ENCODE measurements around the gene GSAP. TPM values are rescaled to one million over a fixed set of nuclear protein-coding genes. Genes with fewer than 3 reads are reported as not detected.

GSAP gene
- total and polyA plus RNA-seq, 8 donors = 34.1 to 60.1 (median 45.7) TPM

GRCh38 chr7:77399816-77400215 lies 16.3 kb downstream of the GSAP start:
- Histone ChIP-seq H3K9me3 (no peaks in the 10 kb centered on the region), H3K4me3 (no peak overlapping the region), H3K4me1 (peaks cover 7 to 45% of the 10 kb centered on the region in 2 donors), H3K27ac (peak overlapping the region in 1 of 2 donors; percentile 45), H3K27me3 (no peaks in the 10 kb centered on the region), H3K36me3 (peaks cover 0 to 20% of the 10 kb centered on the region in 2 donors)
- no peak for DNase-seq
- ATAC-seq = peak; percentile 12
- intact Hi-C loops (cut with DNase I) = no loop called here
- TF ChIP-seq CTCF (IDR thresholded peaks at IDR 0.05) = no peak

- no peak overlapping the region for H3K4me3 ChIP-seq
- peaks cover 0 to 43% of the 10 kb centered on the region in 2 donors for H3K36me3 ChIP-seq
- no peaks in the 10 kb centered on the region for H3K9me3 ChIP-seq
- H3K27ac ChIP-seq = no peak overlapping the region
- intact Hi-C loops (cut with DNase I) = no loop called here
- no peak for ATAC-seq
- TF ChIP-seq CTCF (IDR thresholded peaks at IDR 0.05) = no peak
- H3K4me1 ChIP-seq = peaks cover 7 to 31% of the 10 kb centered on the region in 2 donors
- DNase-seq = no peak
- H3K27me3 ChIP-seq = no peaks in the 10 kb centered on the region
These were observed 19.1 kb downstream of the GSAP start for GRCh38 chr7:77396894-77397547.

DNA sequence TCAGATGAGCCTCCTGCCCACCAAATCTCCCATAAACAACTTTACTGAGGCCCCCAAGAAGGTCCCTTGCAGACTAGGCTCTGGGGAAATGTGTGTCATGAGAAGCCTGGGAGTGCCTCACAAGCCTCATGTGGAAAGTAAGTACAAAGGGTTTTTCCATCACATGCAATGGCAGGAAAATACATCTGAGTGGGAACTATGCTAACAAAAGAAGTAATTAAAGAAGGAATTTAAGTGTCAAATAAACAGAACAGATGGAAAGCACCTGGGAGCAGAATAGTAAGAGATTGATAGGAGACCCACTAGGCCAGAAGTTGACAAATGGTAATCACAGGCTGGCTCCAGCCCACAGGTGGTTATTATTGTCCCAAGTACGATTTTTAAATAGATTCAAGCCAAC lies 20.5 kb downstream of the GSAP start:
- no peak overlapping the region for H3K4me3 ChIP-seq
- intact Hi-C loops (cut with DNase I) = no loop called here
- peaks cover 0 to 44% of the 10 kb centered on the region in 2 donors for H3K36me3 ChIP-seq
- ATAC-seq = peak; percentile 68
- no peaks in the 10 kb centered on the region for H3K27me3 ChIP-seq
- no peak for TF ChIP-seq CTCF (IDR thresholded peaks at IDR 0.05)
- H3K9me3 ChIP-seq = no peaks in the 10 kb centered on the region
- peaks cover 7 to 19% of the 10 kb centered on the region in 2 donors for H3K4me1 ChIP-seq
- H3K27ac ChIP-seq = peak overlapping the region in 1 of 2 donors; percentile 53
- DNase-seq = no peak

DNA sequence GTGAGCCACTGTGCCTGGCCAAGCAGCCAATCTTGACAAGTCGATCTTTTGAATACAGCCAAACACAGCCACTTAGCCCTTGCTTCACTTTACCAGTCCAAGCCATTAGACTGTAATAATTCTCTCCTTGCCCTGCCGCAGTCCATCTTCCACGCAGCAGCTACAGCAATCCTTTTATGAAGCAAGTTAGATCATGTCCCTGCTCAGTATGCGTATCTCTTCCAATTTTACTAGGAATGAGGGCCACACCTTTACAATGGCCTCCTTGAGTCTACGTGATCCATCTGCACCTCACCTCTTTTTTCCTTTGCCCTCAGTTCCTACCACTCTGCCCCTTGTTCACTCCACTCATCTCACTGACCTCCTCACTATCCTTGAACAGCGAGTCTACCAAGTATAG lies 22.2 kb downstream of the GSAP start:
- Histone ChIP-seq H3K4me1 (peaks cover 2 to 3% of the 10 kb centered on the region in 2 donors), H3K36me3 (peaks cover 0 to 44% of the 10 kb centered on the region in 2 donors), H3K27ac (no peak overlapping the region), H3K4me3 (no peak overlapping the region), H3K9me3 (no peaks in the 10 kb centered on the region), H3K27me3 (no peaks in the 10 kb centered on the region)
- no peak for TF ChIP-seq CTCF (IDR thresholded peaks at IDR 0.05)
- DNase-seq (no peak), ATAC-seq (no peak)
- intact Hi-C loops (cut with DNase I) = no loop called here

- no peak for TF ChIP-seq CTCF (IDR thresholded peaks at IDR 0.05)
- Histone ChIP-seq H3K27ac (no peak overlapping the region), H3K4me1 (peaks cover 3 to 5% of the 10 kb centered on the region in 2 donors), H3K36me3 (peaks cover 0 to 44% of the 10 kb centered on the region in 2 donors), H3K4me3 (no peak overlapping the region), H3K9me3 (no peaks in the 10 kb centered on the region), H3K27me3 (no peaks in the 10 kb centered on the region)
- intact Hi-C loops (cut with DNase I) = no loop called here
- no peak for ATAC-seq
- DNase-seq = no peak
These were observed 22.9 kb downstream of the GSAP start for GRCh38 chr7:77393261-77393660.

All from left lung (tissue), 10 donors.